ENCODE data around the gene LDLRAD4. TPM values are rescaled to one million over a fixed set of nuclear protein-coding genes. Genes with fewer than 3 reads are reported as not detected.

LDLRAD4 gene
- total and polyA plus RNA-seq, 9 of the 15 experiments (the other 6 are each of a cell fraction or from before 2014, with no cell fraction given) = 0.01 TPM; not detected in 8

DNA sequence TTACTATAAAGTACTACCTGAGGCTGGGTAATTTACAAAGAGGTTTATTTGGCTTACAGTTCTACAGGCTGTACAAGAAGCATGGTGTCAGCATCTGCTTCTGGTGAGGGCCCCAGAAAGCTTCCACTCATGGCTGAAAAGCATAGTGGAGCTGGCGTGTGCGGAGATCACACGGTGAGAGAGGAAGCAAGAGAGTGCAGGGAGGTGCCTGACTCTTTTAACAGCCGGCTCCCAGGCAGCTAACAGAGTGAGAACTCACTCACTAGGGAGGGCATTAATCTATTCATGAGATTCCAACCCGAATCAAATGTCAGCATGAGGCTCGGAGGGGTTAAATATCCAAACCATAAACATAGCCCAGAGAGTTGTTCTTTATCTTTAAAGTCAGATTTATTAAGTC, 117.3 kb downstream of the LDLRAD4 start:
- H3K27me3 ChIP-seq (ENCODE audit: control insufficient read depth in 2 of 2, insufficient read depth in 2 of 2, low read length in 2 of 2) = no peaks in the 10 kb centered on the region; a peak in 1 of 5 replicates
- H3K9me3 ChIP-seq (replicated peaks; ENCODE audit: control insufficient read depth, insufficient read depth, low read depth, low read length) = no peaks in the 10 kb centered on the region
- in situ Hi-C loops (cut with MboI) (no loop called here), intact Hi-C loops (cut with micrococcal nuclease) (no loop called here)
- no peak overlapping the region for H3K27ac ChIP-seq (ENCODE audit: extremely low read depth, low read depth, low read length)
- 0% methylated on average over 6 of the region's 6 CpGs for WGBS (ENCODE audit: insufficient coverage, low coverage, missing lambda C conversion rate)
- ATAC-seq (no peak), FAIRE-seq (no peak), DNase-seq (ENCODE audit: extremely low read depth in 1 of 4, low spot score in 3 of 4) (no peak)
- no peak overlapping the region for H2AFZ ChIP-seq (ENCODE audit: low read depth, low read length)
- H3K4me2 ChIP-seq (ENCODE audit: insufficient read depth, low read length) = no peak overlapping the region
- ChIA-PET CTCF (ENCODE audit: low intra/inter-chr PET ratio) (no interaction called here), POLR2A (no interaction called here)
- no peaks in the 10 kb centered on the region for H3K36me3 ChIP-seq (ENCODE audit: control insufficient read depth, insufficient read depth, low read length)
- H4K20me1 ChIP-seq (replicated peaks; ENCODE audit: control insufficient read depth, insufficient read depth, low read length) = no peaks in the 10 kb centered on the region
- H3K4me1 ChIP-seq (replicated peaks in 1 of 2; ENCODE audit: control insufficient read depth in 2 of 2, insufficient read depth in 2 of 2, low read length in 2 of 2) = no peaks in the 10 kb centered on the region
- no peak overlapping the region for H3K9ac ChIP-seq (ENCODE audit: insufficient read depth in 1 of 2, low read depth in 2 of 2, low read length in 2 of 2)
- no peak overlapping the region for H3K4me3 ChIP-seq
- BruUV-seq (replicated peaks) = no TSS peak
- H3K9me1 ChIP-seq (ENCODE audit: control insufficient read depth, insufficient read depth, low read length) = no peaks in the 10 kb centered on the region
- no peaks in the 10 kb centered on the region for H3K79me2 ChIP-seq (ENCODE audit: control insufficient read depth, insufficient read depth, low read length)
- TF ChIP-seq ZNF778 (CRISPR knock-in tag; IDR thresholded peaks at IDR 0.05) (no peak), JUND (IDR thresholded peaks at IDR 0.05; ENCODE audit: borderline replicate concordance, low read depth, low read length) (no peak), JUND (tag; IDR thresholded peaks at IDR 0.05; ENCODE audit: borderline replicate concordance, low read depth, low read length) (no peak), ZNF561 (CRISPR knock-in tag; conservative IDR thresholded peaks at IDR 0.05) (no peak)
- TF ChIP-seq, protein P1, sequence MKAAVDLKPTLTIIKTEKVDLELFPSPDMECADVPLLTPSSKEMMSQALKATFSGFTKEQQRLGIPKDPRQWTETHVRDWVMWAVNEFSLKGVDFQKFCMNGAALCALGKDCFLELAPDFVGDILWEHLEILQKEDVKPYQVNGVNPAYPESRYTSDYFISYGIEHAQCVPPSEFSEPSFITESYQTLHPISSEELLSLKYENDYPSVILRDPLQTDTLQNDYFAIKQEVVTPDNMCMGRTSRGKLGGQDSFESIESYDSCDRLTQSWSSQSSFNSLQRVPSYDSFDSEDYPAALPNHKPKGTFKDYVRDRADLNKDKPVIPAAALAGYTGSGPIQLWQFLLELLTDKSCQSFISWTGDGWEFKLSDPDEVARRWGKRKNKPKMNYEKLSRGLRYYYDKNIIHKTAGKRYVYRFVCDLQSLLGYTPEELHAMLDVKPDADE (conservative IDR thresholded peaks at IDR 0.05; ENCODE audit: control insufficient read depth, low read depth, low read length) = no peak

DNA sequence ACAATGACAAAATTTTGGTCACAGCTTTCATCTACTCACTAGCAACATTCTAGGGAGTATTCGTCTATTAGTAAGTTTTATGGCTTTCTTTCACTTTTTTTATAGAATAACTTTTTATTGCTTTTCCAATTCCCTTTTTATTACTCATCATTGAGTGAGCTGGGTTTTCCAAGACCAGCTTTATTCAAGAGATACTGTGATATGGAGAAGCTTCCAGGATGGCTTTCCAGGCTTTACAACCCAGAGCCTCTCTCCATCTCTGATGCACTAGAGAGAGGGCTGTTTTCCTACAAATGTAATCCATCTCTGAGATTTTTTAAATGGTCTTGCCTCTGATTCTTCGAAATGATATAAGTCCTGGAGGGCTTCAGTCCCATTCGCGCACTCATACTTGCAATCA, 118.3 kb downstream of the LDLRAD4 start:
- Histone ChIP-seq H2AFZ (ENCODE audit: low read depth, low read length) (no peak overlapping the region), H3K79me2 (ENCODE audit: control insufficient read depth, insufficient read depth, low read length) (no peaks in the 10 kb centered on the region), H3K9me1 (ENCODE audit: control insufficient read depth, insufficient read depth, low read length) (no peaks in the 10 kb centered on the region), H3K4me3 (no peak overlapping the region), H3K9me3 (replicated peaks; ENCODE audit: control insufficient read depth, insufficient read depth, low read depth, low read length) (no peaks in the 10 kb centered on the region), H3K36me3 (ENCODE audit: control insufficient read depth, insufficient read depth, low read length) (no peaks in the 10 kb centered on the region), H3K9ac (ENCODE audit: insufficient read depth in 1 of 2, low read depth in 2 of 2, low read length in 2 of 2) (no peak overlapping the region), H3K27ac (ENCODE audit: extremely low read depth, low read depth, low read length) (no peak overlapping the region), H3K4me2 (ENCODE audit: insufficient read depth, low read length) (no peak overlapping the region), H3K27me3 (ENCODE audit: control insufficient read depth in 2 of 2, insufficient read depth in 2 of 2, low read length in 2 of 2) (no peaks in the 10 kb centered on the region; a peak in 1 of 5 replicates), H3K4me1 (replicated peaks in 1 of 2; ENCODE audit: control insufficient read depth in 2 of 2, insufficient read depth in 2 of 2, low read length in 2 of 2) (no peaks in the 10 kb centered on the region), H4K20me1 (replicated peaks; ENCODE audit: control insufficient read depth, insufficient read depth, low read length) (no peaks in the 10 kb centered on the region)
- TF ChIP-seq ZNF3 (CRISPR knock-in tag; IDR thresholded peaks at IDR 0.05) = no peak
- no peak for TF ChIP-seq ESRRB (CRISPR knock-in tag; IDR thresholded peaks at IDR 0.05; ENCODE audit: borderline replicate concordance)
- no peak for TF ChIP-seq CHD4 (IDR thresholded peaks at IDR 0.05; ENCODE audit: insufficient read depth, insufficient replicate concordance, low read depth, low read length, poor library complexity, severe bottlenecking)
- TF ChIP-seq HMG20B (CRISPR knock-in tag; IDR thresholded peaks at IDR 0.05) = no peak
- TF ChIP-seq NBN (IDR thresholded peaks at IDR 0.05; ENCODE audit: low read depth) = no peak
- TF ChIP-seq PPARD (CRISPR knock-in tag; IDR thresholded peaks at IDR 0.05) = no peak
- no peak for TF ChIP-seq MAFF (IDR thresholded peaks at IDR 0.05; ENCODE audit: low read length)
- TF ChIP-seq TBL1XR1 (IDR thresholded peaks at IDR 0.05; ENCODE audit: low read length in 2 of 2) = no peak
- TF ChIP-seq ZNF143 (CRISPR knock-in tag; IDR thresholded peaks at IDR 0.05) = no peak
- TF ChIP-seq, protein P2, sequence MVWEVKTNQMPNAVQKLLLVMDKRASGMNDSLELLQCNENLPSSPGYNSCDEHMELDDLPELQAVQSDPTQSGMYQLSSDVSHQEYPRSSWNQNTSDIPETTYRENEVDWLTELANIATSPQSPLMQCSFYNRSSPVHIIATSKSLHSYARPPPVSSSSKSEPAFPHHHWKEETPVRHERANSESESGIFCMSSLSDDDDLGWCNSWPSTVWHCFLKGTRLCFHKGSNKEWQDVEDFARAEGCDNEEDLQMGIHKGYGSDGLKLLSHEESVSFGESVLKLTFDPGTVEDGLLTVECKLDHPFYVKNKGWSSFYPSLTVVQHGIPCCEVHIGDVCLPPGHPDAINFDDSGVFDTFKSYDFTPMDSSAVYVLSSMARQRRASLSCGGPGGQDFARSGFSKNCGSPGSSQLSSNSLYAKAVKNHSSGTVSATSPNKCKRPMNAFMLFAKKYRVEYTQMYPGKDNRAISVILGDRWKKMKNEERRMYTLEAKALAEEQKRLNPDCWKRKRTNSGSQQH (CRISPR knock-in tag; IDR thresholded peaks at IDR 0.05) = no peak
- no peak for TF ChIP-seq ZNF780A (CRISPR knock-in tag; IDR thresholded peaks at IDR 0.05)
- BruUV-seq (replicated peaks) = no TSS peak
- ChIA-PET POLR2A (no interaction called here), CTCF (ENCODE audit: low intra/inter-chr PET ratio) (no interaction called here)
- ATAC-seq (no peak), FAIRE-seq (no peak), DNase-seq (ENCODE audit: extremely low read depth in 1 of 4, low spot score in 3 of 4) (no peak)
- in situ Hi-C loops (cut with MboI) (no loop called here), intact Hi-C loops (cut with micrococcal nuclease) (no loop called here)
- WGBS (ENCODE audit: insufficient coverage, low coverage, missing lambda C conversion rate) = 4% methylated on average over 4 of the region's 4 CpGs

All from K562 (cell line).